ENCODE results near the gene ELP6.

Gene ELP6

GRCh38 chr3:47503033-47503432 is 10.5 kb downstream of the ELP6 start:
- Histone ChIP-seq H4K20me1 (ENCODE audit: insufficient read depth, low read length) (no peaks in the 10 kb centered on the region), H3K36me3 (ENCODE audit: insufficient read depth, low read length) (peaks cover 67% of the 10 kb centered on the region), H3K9ac (ENCODE audit: low read length) (no peak overlapping the region), H3K4me1 (ENCODE audit: insufficient read depth, low read length, severe bottlenecking) (no peaks in the 10 kb centered on the region), H3F3A (ENCODE audit: insufficient read depth, low read length) (no peaks in the 10 kb centered on the region), H3K4me3 (ENCODE audit: low read depth, low read length, poor library complexity, severe bottlenecking) (no peak overlapping the region), H3K27ac (ENCODE audit: low read depth, low read length, poor library complexity, severe bottlenecking) (no peak overlapping the region), H3K27me3 (ENCODE audit: insufficient read depth, low read length) (no peaks in the 10 kb centered on the region), H2AFZ (ENCODE audit: low read length) (no peak overlapping the region), H3K9me3 (ENCODE audit: low read length) (no peaks in the 10 kb centered on the region), H3K79me2 (ENCODE audit: insufficient read depth, low read length) (no peaks in the 10 kb centered on the region), H3K4me2 (ENCODE audit: low read length) (no peak overlapping the region), H3K9me2 (ENCODE audit: low read depth, low read length) (no peaks in the 10 kb centered on the region)
- TF ChIP-seq CTCF (IDR thresholded peaks at IDR 0.05; ENCODE audit: low read length) (no peak), EZH2 (IDR thresholded peaks at IDR 0.05; ENCODE audit: borderline replicate concordance, low read length) (no peak)

GRCh38 chr3:47496892-47497291 is 16.6 kb downstream of the ELP6 start:
- Histone ChIP-seq H3K9ac (ENCODE audit: low read length) (no peak overlapping the region), H3K27ac (ENCODE audit: low read depth, low read length, poor library complexity, severe bottlenecking) (no peak overlapping the region), H3K4me2 (ENCODE audit: low read length) (no peak overlapping the region), H3K9me2 (ENCODE audit: low read depth, low read length) (no peaks in the 10 kb centered on the region), H4K20me1 (ENCODE audit: insufficient read depth, low read length) (no peaks in the 10 kb centered on the region), H3K36me3 (ENCODE audit: insufficient read depth, low read length) (peaks cover 64% of the 10 kb centered on the region), H3F3A (ENCODE audit: insufficient read depth, low read length) (no peaks in the 10 kb centered on the region), H2AFZ (ENCODE audit: low read length) (no peak overlapping the region), H3K9me3 (ENCODE audit: low read length) (no peaks in the 10 kb centered on the region), H3K4me1 (ENCODE audit: insufficient read depth, low read length, severe bottlenecking) (peaks cover 8% of the 10 kb centered on the region), H3K79me2 (ENCODE audit: insufficient read depth, low read length) (no peaks in the 10 kb centered on the region), H3K4me3 (ENCODE audit: low read depth, low read length, poor library complexity, severe bottlenecking) (no peak overlapping the region), H3K27me3 (ENCODE audit: insufficient read depth, low read length) (no peaks in the 10 kb centered on the region)
- TF ChIP-seq CTCF (IDR thresholded peaks at IDR 0.05; ENCODE audit: low read length) (no peak), EZH2 (IDR thresholded peaks at IDR 0.05; ENCODE audit: borderline replicate concordance, low read length) (no peak)

GRCh38 chr3:47495886-47496285 is 17.6 kb downstream of the ELP6 start:
- H4K20me1 ChIP-seq (ENCODE audit: insufficient read depth, low read length): no peaks in the 10 kb centered on the region
- H3K9me2 ChIP-seq (ENCODE audit: low read depth, low read length): no peaks in the 10 kb centered on the region
- no peaks in the 10 kb centered on the region for H3K79me2 ChIP-seq (ENCODE audit: insufficient read depth, low read length)
- no peak overlapping the region for H3K9ac ChIP-seq (ENCODE audit: low read length)
- TF ChIP-seq EZH2 (IDR thresholded peaks at IDR 0.05; ENCODE audit: borderline replicate concordance, low read length): no peak
- TF ChIP-seq CTCF (IDR thresholded peaks at IDR 0.05; ENCODE audit: low read length): no peak
- no peaks in the 10 kb centered on the region for H3K27me3 ChIP-seq (ENCODE audit: insufficient read depth, low read length)
- peaks cover 57% of the 10 kb centered on the region for H3K36me3 ChIP-seq (ENCODE audit: insufficient read depth, low read length)
- no peak overlapping the region for H2AFZ ChIP-seq (ENCODE audit: low read length)
- H3K9me3 ChIP-seq (ENCODE audit: low read length): no peaks in the 10 kb centered on the region
- H3K4me3 ChIP-seq (ENCODE audit: low read depth, low read length, poor library complexity, severe bottlenecking): no peak overlapping the region
- H3K4me1 ChIP-seq (ENCODE audit: insufficient read depth, low read length, severe bottlenecking): peaks cover 15% of the 10 kb centered on the region
- H3F3A ChIP-seq (ENCODE audit: insufficient read depth, low read length): no peaks in the 10 kb centered on the region
- no peak overlapping the region for H3K27ac ChIP-seq (ENCODE audit: low read depth, low read length, poor library complexity, severe bottlenecking)
- H3K4me2 ChIP-seq (ENCODE audit: low read length): no peak overlapping the region
